Lung (tissue), 12 donors: ENCODE data around the gene OR1F1. TPM values are rescaled to one million over a fixed set of nuclear protein-coding genes. Genes with fewer than 3 reads are reported as not detected.

Experiments used
- ATAC-seq: fragments of 200-7000 bp; cut with Tn5 transposase; one replicate; pipeline ENCODE4 v1.9.1; 2020; ENCODE audit warnings: moderate number of reproducible peaks; ENCODE audit not compliant: insufficient read depth, low FRiP score
- DNase-seq, 3 donors: peaks; one replicate each; pipeline ENCODE4 v3.0.0-alpha.2; 2013 to 2017
- H3K27ac ChIP-seq, 2 donors: one replicate each; pipeline ENCODE4 v1.5.1; 2013; ENCODE audit warnings: mild to moderate bottlenecking in 2 of 2, moderate library complexity in 2 of 2, control low read depth in 1 of 2, inconsistent platforms in 1 of 2, low read depth in 1 of 2, low read length in 1 of 2
- H3K27me3 ChIP-seq, 3 donors: one replicate each; pipeline ENCODE4 v1.5.1; 2013; ENCODE audit warnings: low read length in 2 of 3; ENCODE audit not compliant: control insufficient read depth in 3 of 3, insufficient read depth in 3 of 3
- H3K36me3 ChIP-seq, 4 donors: one replicate each; pipeline ENCODE4 v1.5.1; 2013; ENCODE audit warnings: low read length in 4 of 4, mild to moderate bottlenecking in 1 of 4, moderate library complexity in 1 of 4; ENCODE audit not compliant: control insufficient read depth in 4 of 4, insufficient read depth in 4 of 4
- H3K4me1 ChIP-seq, 5 donors: one replicate each; pipeline ENCODE4 v1.5.1; 2013; ENCODE audit warnings: low read length in 5 of 5, mild to moderate bottlenecking in 2 of 5, moderate library complexity in 1 of 5; ENCODE audit not compliant: control insufficient read depth in 5 of 5, insufficient read depth in 5 of 5
- H3K4me3 ChIP-seq: one replicate; pipeline ENCODE4 v1.5.1; 2013; ENCODE audit warnings: mild to moderate bottlenecking, control low read depth, moderate library complexity
- H3K9ac ChIP-seq, 2 donors: one replicate each; pipeline ENCODE4 v1.5.1; 2013; ENCODE audit warnings: low read length in 2 of 2, control low read depth in 1 of 2; ENCODE audit not compliant: insufficient read depth in 1 of 2
- H3K9me3 ChIP-seq, 4 donors: one replicate each; pipeline ENCODE4 v1.5.1; 2013; ENCODE audit warnings: low read length in 3 of 4, mild to moderate bottlenecking in 1 of 4, moderate library complexity in 1 of 4; ENCODE audit not compliant: control insufficient read depth in 4 of 4, insufficient read depth in 3 of 4
- WGBS, 2 donors: extraction: QIAGEN DNeasy Blood & Tissue Kit; methylation state at CpG; one replicate each; pipeline ENCODE4 v1.1.7; 2013; 5-methylcytosine and 5-hydroxymethylcytosine counted together
- polyA plus RNA-seq, 2 donors: library from polyadenylated mRNA; stranded (reverse); fragments of 200-250 nt; gene quantifications; one replicate each; pipeline ENCODE4 v1.2.1, GENCODE V29; 2013
- total RNA-seq, 2 donors: library from RNA; depleted of rRNA in 1 of 2; stranded (reverse); fragments of >200 nt in 1 of 2; gene quantifications; one replicate each; pipeline ENCODE4 v1.2.1, GENCODE V29; 2014 to 2021
- TF ChIP-seq, protein P1 (sequence below): IDR thresholded peaks from 2 replicates; pipeline ENCODE4 v1.5.1; 2012; ENCODE audit warnings: mild to moderate bottlenecking; ENCODE audit errors: control extremely low read depth, extremely low read depth
- donor health status: control.
- donor health status: control.
- donor health status: Bipolar disorder and iron deficiency.
- donor health status: healthy.
- donor health status: DM: yes; HTN: yes; CAD: no.

The OR1F1 gene
- total and polyA plus RNA-seq, 4 donors: not detected

DNA sequence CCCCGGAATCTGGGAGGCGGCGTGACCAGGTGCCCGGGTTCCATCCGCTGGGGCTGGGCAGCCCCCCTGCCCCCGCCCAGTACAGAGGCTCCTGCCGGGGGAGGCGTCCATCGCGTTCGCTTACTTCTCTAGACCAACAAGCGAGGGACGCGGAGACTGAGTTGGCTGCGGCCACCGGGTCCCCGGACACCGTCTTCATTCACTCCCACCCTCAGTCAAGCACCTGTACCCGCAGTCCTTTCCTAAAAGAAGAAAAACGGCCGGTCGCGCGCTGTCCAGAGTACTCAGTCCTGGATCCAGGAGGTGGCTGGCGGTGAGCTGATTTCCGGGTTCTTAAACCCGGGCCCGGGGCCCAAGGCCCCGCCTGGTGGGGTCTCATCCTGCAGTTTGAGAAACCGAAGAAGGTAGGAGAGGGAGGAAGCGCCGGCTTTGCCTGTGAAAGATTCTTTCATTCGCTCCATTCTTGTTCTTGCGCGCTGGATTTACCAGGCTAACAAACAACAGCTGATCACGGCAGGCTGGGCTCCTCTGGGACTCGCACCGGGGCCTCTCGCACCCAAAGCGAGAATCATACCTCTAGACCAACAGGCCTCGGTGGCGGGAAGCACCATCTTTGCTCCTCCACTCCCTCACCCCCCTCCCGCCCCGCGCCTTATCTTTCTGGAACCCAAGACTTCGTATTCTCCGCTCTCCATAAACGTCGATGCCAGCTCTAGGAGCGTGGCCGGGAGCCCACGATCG lies 17.4 kb upstream of the OR1F1 start:
- Histone ChIP-seq H3K4me3 (no peak overlapping the region), H3K27me3 (peaks cover 0 to 79% (median 78%) of the 10 kb centered on the region in 3 donors), H3K36me3 (no peaks in the 10 kb centered on the region), H3K27ac (no peak overlapping the region), H3K9ac (no peak overlapping the region), H3K4me1 (peaks cover 0 to 6% (median 0%) of the 10 kb centered on the region in 5 donors), H3K9me3 (peaks cover 0 to 3% (median 0%) of the 10 kb centered on the region in 4 donors)
- 2 to 5% methylated on average over 52 to 53 of the region's 53 CpGs for WGBS, 2 donors
- DNase-seq: no peak
- TF ChIP-seq, protein P1, sequence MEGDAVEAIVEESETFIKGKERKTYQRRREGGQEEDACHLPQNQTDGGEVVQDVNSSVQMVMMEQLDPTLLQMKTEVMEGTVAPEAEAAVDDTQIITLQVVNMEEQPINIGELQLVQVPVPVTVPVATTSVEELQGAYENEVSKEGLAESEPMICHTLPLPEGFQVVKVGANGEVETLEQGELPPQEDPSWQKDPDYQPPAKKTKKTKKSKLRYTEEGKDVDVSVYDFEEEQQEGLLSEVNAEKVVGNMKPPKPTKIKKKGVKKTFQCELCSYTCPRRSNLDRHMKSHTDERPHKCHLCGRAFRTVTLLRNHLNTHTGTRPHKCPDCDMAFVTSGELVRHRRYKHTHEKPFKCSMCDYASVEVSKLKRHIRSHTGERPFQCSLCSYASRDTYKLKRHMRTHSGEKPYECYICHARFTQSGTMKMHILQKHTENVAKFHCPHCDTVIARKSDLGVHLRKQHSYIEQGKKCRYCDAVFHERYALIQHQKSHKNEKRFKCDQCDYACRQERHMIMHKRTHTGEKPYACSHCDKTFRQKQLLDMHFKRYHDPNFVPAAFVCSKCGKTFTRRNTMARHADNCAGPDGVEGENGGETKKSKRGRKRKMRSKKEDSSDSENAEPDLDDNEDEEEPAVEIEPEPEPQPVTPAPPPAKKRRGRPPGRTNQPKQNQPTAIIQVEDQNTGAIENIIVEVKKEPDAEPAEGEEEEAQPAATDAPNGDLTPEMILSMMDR: no peak
- ATAC-seq: no peak

DNA sequence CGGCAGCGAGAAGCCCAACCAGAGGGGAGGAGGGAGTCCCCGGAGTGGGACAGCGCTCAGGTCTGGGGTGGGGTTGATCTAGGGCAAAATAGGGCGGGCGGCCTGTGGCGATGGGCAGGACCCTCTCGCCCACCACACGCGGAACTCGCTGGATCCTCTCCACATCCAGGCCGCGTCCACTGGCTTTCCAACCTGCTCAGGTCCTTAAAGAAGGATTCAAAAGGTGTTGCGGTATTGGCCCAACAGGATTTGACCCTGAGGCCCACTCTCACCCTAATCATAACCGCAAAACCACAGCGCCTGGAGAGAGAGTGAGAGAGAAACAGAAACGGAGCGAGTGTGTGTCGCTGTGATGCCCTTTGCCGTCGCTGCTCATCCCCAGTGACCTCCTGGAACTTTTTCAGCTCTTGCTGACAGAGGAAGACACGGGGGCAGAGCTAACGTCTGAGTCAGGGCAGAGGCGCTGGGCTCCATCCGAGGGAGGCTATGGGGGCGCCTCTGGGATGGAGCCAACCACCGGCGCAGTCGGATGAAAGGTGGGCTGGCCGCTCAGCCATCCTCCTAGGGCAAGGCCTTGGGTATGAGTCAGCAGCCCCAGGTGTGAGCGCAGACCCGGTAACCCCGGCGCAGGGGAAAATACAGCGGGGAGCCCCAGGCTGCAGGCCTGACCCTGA lies 16.7 kb upstream of the OR1F1 start:
- WGBS, 2 donors: 3 to 4% methylated on average over 33 to 35 of the region's 35 CpGs

DNA sequence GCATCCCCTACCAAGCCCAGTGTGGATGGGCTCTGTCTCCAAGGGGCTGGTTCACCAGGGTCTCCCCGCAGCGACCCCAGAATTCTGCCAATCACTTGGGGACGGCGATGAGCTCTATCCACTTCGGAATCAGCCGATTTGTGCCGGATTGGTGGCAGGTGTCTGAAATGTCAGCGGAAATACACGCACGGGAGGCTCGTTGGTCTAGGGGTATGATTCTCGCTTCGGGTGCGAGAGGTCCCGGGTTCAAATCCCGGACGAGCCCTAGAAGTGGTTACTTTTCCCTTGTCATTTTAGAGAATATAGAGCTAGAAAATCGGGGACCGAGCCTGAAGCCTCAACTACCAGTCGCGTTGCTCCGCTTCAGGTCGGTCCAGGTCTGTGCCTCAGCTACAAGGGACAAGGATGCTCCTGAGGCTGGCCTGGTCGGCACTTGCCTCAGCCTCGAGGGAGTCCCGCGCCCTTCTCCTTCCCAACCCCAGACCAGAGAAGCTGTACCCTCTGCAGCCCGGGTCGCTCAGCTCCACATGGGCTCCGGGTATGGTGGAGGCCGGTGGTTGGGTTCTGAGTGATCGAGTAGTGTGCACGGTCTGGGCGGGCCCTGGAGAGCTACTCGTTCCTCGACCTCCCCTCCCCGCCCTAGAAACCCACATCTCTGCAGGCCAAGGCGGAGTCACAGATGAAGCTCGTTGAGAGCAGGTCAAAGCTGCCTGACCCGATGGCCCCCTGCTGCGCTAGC lies 16.0 kb upstream of the OR1F1 start:
- no peak for ATAC-seq
- 8 to 9% methylated on average over 41 of the region's 41 CpGs for WGBS, 2 donors
- DNase-seq: no peak
- Histone ChIP-seq H3K36me3 (no peaks in the 10 kb centered on the region), H3K9me3 (peaks cover 0 to 4% (median 0%) of the 10 kb centered on the region in 4 donors), H3K4me1 (peaks cover 0 to 6% (median 0%) of the 10 kb centered on the region in 5 donors), H3K27ac (no peak overlapping the region), H3K27me3 (peaks cover 0 to 89% (median 86%) of the 10 kb centered on the region in 3 donors), H3K4me3 (no peak overlapping the region), H3K9ac (no peak overlapping the region)
- TF ChIP-seq, protein P1: no peak

More for the DNA sequence above, 16.7 kb upstream of the OR1F1 start:
- Histone ChIP-seq H3K4me1 (peaks cover 0 to 6% (median 0%) of the 10 kb centered on the region in 5 donors), H3K27me3 (peaks cover 0 to 86% (median 85%) of the 10 kb centered on the region in 3 donors), H3K27ac (no peak overlapping the region), H3K4me3 (no peak overlapping the region), H3K36me3 (no peaks in the 10 kb centered on the region), H3K9me3 (peaks cover 0 to 4% (median 0%) of the 10 kb centered on the region in 4 donors), H3K9ac (no peak overlapping the region)
- no peak for ATAC-seq
- DNase-seq: no peak
- TF ChIP-seq, protein P1: no peak
